ENCODE measurements around the gene TBXA2R. TPM values are rescaled to one million over a fixed set of nuclear protein-coding genes. Genes with fewer than 3 reads are reported as not detected.
"Not testable (repeated sequence)": the region's sequence is repeated elsewhere in the genome, so short reads cannot be mapped to it uniquely, and the experiment has no call there.

Gene TBXA2R
- total and polyA plus RNA-seq, 8 donors = 0.42 to 1.5 (median 0.73) TPM

DNA sequence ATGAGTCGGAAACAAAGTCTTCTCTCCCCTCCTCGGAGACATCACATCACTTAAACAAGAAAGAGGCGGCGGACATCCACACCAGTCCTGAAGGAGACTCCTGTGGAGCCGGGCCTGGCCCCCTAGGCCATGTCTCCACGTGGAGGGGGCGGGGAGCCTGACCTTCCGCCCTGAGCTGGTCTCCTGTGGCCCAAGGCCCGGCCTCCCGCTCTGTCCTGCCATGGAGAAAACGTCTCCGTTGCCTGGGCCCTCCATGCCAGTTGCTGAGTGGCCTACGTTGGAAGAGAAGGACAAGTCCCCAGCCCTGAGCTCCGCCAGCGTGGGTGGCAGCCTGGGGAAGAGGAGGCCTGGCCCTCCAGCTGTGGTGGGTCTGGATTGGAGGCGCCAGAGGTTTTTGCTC lies 25.4 kb upstream of the TBXA2R start:
- DNase-seq (peak in 1 of 6 donors; percentile 62), ATAC-seq (no peak), FAIRE-seq (no peak)
- intact Hi-C loops (cut with DNase I) = no loop called here
- H3K27ac ChIP-seq = no peak overlapping the region
- H3K27me3 ChIP-seq = no peaks in the 10 kb centered on the region
- H3K9me3 ChIP-seq = no peaks in the 10 kb centered on the region
- 88 to 89% methylated on average over 15 to 16 of the region's 16 CpGs for WGBS, 2 donors
- no peaks in the 10 kb centered on the region for H3K4me1 ChIP-seq
- H3K4me3 ChIP-seq = no peak overlapping the region
- TF ChIP-seq, protein P1, sequence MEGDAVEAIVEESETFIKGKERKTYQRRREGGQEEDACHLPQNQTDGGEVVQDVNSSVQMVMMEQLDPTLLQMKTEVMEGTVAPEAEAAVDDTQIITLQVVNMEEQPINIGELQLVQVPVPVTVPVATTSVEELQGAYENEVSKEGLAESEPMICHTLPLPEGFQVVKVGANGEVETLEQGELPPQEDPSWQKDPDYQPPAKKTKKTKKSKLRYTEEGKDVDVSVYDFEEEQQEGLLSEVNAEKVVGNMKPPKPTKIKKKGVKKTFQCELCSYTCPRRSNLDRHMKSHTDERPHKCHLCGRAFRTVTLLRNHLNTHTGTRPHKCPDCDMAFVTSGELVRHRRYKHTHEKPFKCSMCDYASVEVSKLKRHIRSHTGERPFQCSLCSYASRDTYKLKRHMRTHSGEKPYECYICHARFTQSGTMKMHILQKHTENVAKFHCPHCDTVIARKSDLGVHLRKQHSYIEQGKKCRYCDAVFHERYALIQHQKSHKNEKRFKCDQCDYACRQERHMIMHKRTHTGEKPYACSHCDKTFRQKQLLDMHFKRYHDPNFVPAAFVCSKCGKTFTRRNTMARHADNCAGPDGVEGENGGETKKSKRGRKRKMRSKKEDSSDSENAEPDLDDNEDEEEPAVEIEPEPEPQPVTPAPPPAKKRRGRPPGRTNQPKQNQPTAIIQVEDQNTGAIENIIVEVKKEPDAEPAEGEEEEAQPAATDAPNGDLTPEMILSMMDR (IDR thresholded peaks at IDR 0.05) = no peak
- H3K36me3 ChIP-seq = peaks cover 0 to 6% (median 0%) of the 10 kb centered on the region in 3 donors

GRCh38 chr19:3631053-3631861 lies 24.6 kb upstream of the TBXA2R start:
- Histone ChIP-seq H3K27ac (no peak overlapping the region), H3K4me3 (no peak overlapping the region), H3K27me3 (no peaks in the 10 kb centered on the region), H3K36me3 (peaks cover 0 to 6% (median 0%) of the 10 kb centered on the region in 3 donors), H3K4me1 (no peaks in the 10 kb centered on the region), H3K9me3 (no peaks in the 10 kb centered on the region)
- TF ChIP-seq, protein P1 (IDR thresholded peaks at IDR 0.05) = no peak
- DNase-seq (peak in 1 of 6 donors; percentile 74), ATAC-seq (no peak), FAIRE-seq (no peak)
- WGBS, 2 donors = 90 to 91% methylated on average over 33 to 43 of the region's 43 CpGs
- intact Hi-C loops (cut with DNase I) = no loop called here

DNA sequence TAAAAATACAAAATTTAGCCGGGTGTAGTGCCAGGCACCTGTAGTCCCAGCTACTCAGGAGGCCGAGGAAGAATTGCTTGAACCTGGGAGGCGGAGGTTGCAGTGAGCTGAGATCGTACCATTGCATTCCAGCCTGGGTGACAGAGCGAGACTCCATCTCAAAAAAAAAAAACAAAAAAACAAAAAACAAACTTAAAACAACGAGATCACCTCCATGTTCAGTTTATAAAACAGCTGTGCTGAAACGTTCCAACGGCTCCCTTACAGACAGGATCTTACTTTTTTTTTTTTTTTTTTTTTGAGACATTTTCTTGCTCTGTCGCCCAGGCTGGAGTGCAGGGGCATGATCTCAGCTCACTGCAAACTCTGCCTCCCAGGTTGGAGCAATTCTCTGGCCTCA lies 22.1 kb upstream of the TBXA2R start:
- H3K36me3 ChIP-seq; FAIRE-seq; H3K27me3 ChIP-seq; H3K4me3 ChIP-seq; DNase-seq; H3K27ac ChIP-seq; ATAC-seq; intact Hi-C loops (cut with DNase I); H3K9me3 ChIP-seq: not testable (repeated sequence)
- 63 to 76% methylated on average over 9 of the region's 9 CpGs for whole genome bisulfite sequencing, 2 donors
- H3K4me1 ChIP-seq = peaks cover 0 to 13% (median 7%) of the 10 kb centered on the region in 3 donors

- Histone ChIP-seq H3K4me3 (peak overlapping the region in 2 of 4 donors; percentile 90 to 97), H3K9me3 (no peaks in the 10 kb centered on the region), H3K27ac (peak overlapping the region in 3 of 4 donors; percentile 93 to 98 (median 94)), H3K27me3 (no peaks in the 10 kb centered on the region), H3K4me1 (peaks cover 0 to 13% (median 7%) of the 10 kb centered on the region in 3 donors), H3K36me3 (peaks cover 0 to 6% (median 0%) of the 10 kb centered on the region in 3 donors)
- WGBS, 2 donors = 52 to 57% methylated on average over 7 of the region's 7 CpGs
- TF ChIP-seq, protein P1 (IDR thresholded peaks at IDR 0.05) = no peak
- intact Hi-C loops (cut with DNase I) = no loop called here
- peak in 1 of 6 donors; percentile 44 for DNase-seq
- FAIRE-seq = no peak
- no peak for ATAC-seq
Observed at GRCh38 chr19:3627351-3627723, 20.7 kb upstream of the TBXA2R start.

- H3K9me3 ChIP-seq = no peaks in the 10 kb centered on the region
- intact Hi-C loops (cut with DNase I) = no loop called here
- no peaks in the 10 kb centered on the region for H3K27me3 ChIP-seq
- peak; percentile 98 to 99 (median 98) for ATAC-seq
- peak within 1 kb of the TSS; percentile 91 to 98 (median 94) for H3K27ac ChIP-seq
- TF ChIP-seq, protein P1 (IDR thresholded peaks at IDR 0.05) = no peak
- WGBS, 2 donors = 0% methylated on average over 80 of the region's 80 CpGs
- H3K4me3 ChIP-seq = peak within 1 kb of the TSS; percentile 90 to 100 (median 96)
- no peaks in the 10 kb centered on the region for H3K36me3 ChIP-seq
- H3K4me1 ChIP-seq = peaks cover 0 to 13% (median 7%) of the 10 kb centered on the region in 3 donors
- DNase-seq = peak; percentile 97 to 100 (median 99)
- peak; percentile 92 for FAIRE-seq
Observed at GRCh38 chr19:3626473-3627350, 20.0 kb upstream of the TBXA2R start, which contains the start of gene CACTIN. Gene CACTIN (minus strand): TSS chr19:3626790. CDS start chr19:3626762, 28 bp downstream.

All from pancreas (tissue), 10 donors.